K562 (cell line): ENCODE data around the gene B3GALT4. TPM values are rescaled to one million over a fixed set of nuclear protein-coding genes. Genes with fewer than 3 reads are reported as not detected.

Experiments used
- GTF2F1 ChIP-seq: IDR thresholded peaks from 2 replicates; pipeline ENCODE4 v1.6.1; 2011; ENCODE audit warnings: low read depth, low read length, improper control_type of control experiment
- HMG20A ChIP-seq: fragments of 450-650 bp; formaldehyde crosslinking; conservative IDR thresholded peaks from 2 replicates; pipeline ENCODE4 v1.4.0; 2020; ENCODE audit warnings: mild to moderate bottlenecking, mixed read lengths
- JUN ChIP-seq, 2 experiments: sonication (generic) in 1 of 2; formaldehyde crosslinking in 1 of 2; IDR thresholded peaks; 2 replicates each; pipeline versions ENCODE4 v1.6.1 to v1.8.0; 2012 to 2022; ENCODE audit warnings: borderline replicate concordance in 2 of 2, mild to moderate bottlenecking in 2 of 2, improper control_type of control experiment in 1 of 2, low read depth in 1 of 2, low read length in 1 of 2, missing genetic modification reagents in 1 of 2
- KDM4B ChIP-seq, 2 experiments: fragments of 450-650 bp in 1 of 2; sonication (generic) in 1 of 2; IDR thresholded peaks; 2 replicates each; pipeline ENCODE4 v1.6.1; 2016 to 2017; ENCODE audit warnings: borderline replicate concordance in 2 of 2, antibody characterized with exemption in 1 of 2, low read depth in 1 of 2, mild to moderate bottlenecking in 1 of 2
- SRSF9 ChIP-seq: fragments of 200-400 bp; formaldehyde crosslinking; IDR thresholded peaks from 2 replicates; pipeline ENCODE4 v1.6.1; 2017; ENCODE audit warnings: low read depth, low read length, borderline replicate concordance
- YBX1 ChIP-seq: fragments of 450-650 bp; IDR thresholded peaks from 2 replicates; pipeline ENCODE4 v1.7.1; 2016; ENCODE audit warnings: mild to moderate bottlenecking
- ZFP36 ChIP-seq: fragments of 150-350 bp; IDR thresholded peaks from 2 replicates; pipeline ENCODE4 v1.6.1; 2018; ENCODE audit warnings: low read length, low read depth; ENCODE audit not compliant: partially characterized antibody
- ZNF668 ChIP-seq: fragments of 250-450 bp; sonication (Bioruptor Pico); IDR thresholded peaks from 2 replicates; pipeline ENCODE4 v1.8.0; 2022; ENCODE audit warnings: mild to moderate bottlenecking, inconsistent platforms
- polyA plus RNA-seq, 8 experiments: library from polyadenylated mRNA; depleted of rRNA in 4 of 8; stranded (reverse) in 5 of 8; unstranded in 3 of 8; fragments of >200 nt; fragmentation: Nextera tagmentation in 2 of 8; fragmentation: Illumina TruSeq in 1 of 8; extraction: Ambion mirVana in 2 of 8; extraction: Trizol in 1 of 8; gene quantifications; 2 replicates each; pipeline versions ENCODE4 v1.2.1 to v1.2.3, GENCODE V29; 2011 to 2014; ENCODE audit warnings: inconsistent platforms in 1 of 8, missing spikeins in 1 of 8
- total RNA-seq, 7 experiments: library from RNA; depleted of rRNA in 6 of 7; stranded (reverse); fragments of >200 nt in 6 of 7; fragmentation: Illumina TruSeq in 2 of 7; extraction: Trizol in 2 of 7; gene quantifications; 2 replicates each; pipeline versions ENCODE4 v1.2.1 to v1.2.3, GENCODE V29; 2011 to 2021; ENCODE audit warnings: low replicate concordance in 1 of 7
- TF ChIP-seq, protein P1 (sequence below): fragments of 250-450 bp; sonication (Bioruptor Pico); IDR thresholded peaks from 2 replicates; pipeline ENCODE4 v1.5.1; 2021; ENCODE audit warnings: mild to moderate bottlenecking
- TF ChIP-seq, protein P2 (sequence below): fragments of 250-450 bp; sonication (Bioruptor Pico); IDR thresholded peaks from 2 replicates; pipeline ENCODE4 v1.8.0; 2021; ENCODE audit warnings: borderline replicate concordance, mild to moderate bottlenecking, moderate library complexity; ENCODE audit not compliant: poor library complexity, severe bottlenecking
- TF ChIP-seq, protein P3 (sequence below): sonication (generic); formaldehyde crosslinking; IDR thresholded peaks from 2 replicates; pipeline ENCODE4 v1.8.0; 2022; ENCODE audit warnings: mild to moderate bottlenecking, low read depth, missing genetic modification reagents
- TF ChIP-seq, protein P4 (sequence below): fragments of 250-450 bp; sonication (Bioruptor Pico); IDR thresholded peaks from 2 replicates; pipeline ENCODE4 v1.4.0; 2020; ENCODE audit warnings: mild to moderate bottlenecking
- TF ChIP-seq, protein P5 (sequence below): fragments of 450-650 bp; IDR thresholded peaks from 2 replicates; pipeline ENCODE4 v1.7.1; 2018; ENCODE audit warnings: mild to moderate bottlenecking, low read depth; ENCODE audit not compliant: partially characterized antibody

Gene B3GALT4
- total and polyA plus RNA-seq, 9 of the 15 experiments (the other 6 are each of a cell fraction or from before 2014, with no cell fraction given), result 0.11 to 1.3 (median 0.53) TPM; not detected in 1

DNA sequence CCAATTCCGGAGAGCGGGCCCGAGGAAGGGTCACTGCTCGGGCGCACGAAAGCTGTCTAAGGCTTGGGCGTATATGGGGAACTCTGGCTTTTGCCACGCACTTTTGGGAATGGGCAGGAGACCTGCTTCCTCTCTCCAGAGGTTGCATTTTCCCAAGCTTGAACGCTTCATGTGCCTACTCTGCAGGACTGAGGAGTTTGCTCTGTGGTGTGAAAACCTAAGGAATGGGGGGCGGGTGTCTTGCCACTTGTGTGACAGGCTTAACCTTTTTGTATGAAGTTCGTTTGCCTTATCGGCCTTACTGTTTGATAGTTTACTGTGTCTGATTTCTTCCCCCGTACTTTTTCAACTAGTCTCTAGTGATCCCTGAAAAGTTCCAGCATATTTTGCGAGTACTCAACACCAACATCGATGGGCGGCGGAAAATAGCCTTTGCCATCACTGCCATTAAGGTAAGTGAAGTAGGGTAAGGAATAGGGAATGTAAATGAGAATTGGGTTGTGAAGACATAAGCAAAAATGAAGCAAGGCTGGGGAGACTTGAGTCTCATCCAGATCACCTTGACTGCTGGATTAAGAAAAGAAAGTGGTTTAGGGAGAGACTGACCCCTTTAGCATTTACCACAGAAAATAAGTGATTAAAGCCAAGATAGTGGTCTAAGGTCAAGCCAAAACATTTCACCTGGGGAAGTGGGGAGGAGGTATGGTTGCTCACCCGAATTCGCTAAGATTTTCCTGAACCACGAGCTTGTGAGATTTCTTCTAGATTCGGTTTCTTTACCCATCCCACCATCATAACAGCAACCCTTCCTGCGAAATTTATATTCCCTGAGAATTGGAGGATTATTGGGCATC, 4.4 kb upstream of the B3GALT4 start (continued):
- TF ChIP-seq, protein P1, sequence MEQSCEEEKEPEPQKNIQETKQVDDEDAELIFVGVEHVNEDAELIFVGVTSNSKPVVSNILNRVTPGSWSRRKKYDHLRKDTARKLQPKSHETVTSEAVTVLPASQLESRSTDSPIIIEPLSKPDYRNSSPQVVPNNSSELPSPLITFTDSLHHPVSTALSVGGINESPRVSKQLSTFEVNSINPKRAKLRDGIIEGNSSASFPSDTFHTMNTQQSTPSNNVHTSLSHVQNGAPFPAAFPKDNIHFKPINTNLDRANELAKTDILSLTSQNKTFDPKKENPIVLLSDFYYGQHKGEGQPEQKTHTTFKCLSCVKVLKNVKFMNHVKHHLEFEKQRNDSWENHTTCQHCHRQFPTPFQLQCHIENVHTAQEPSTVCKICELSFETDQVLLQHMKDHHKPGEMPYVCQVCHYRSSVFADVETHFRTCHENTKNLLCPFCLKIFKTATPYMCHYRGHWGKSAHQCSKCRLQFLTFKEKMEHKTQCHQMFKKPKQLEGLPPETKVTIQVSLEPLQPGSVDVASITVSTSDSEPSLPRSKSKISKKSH, result no peak
- TF ChIP-seq SRSF9 (no peak), GTF2F1 (no peak), JUN (IDR thresholded peaks at IDR 0.05; ENCODE audit: borderline replicate concordance, low read depth, low read length) (no peak), JUN (CRISPR knock-in tag; IDR thresholded peaks at IDR 0.05; ENCODE audit: borderline replicate concordance) (no peak), ZNF668 (CRISPR knock-in tag) (no peak), KDM4B (IDR thresholded peaks at IDR 0.05; ENCODE audit: borderline replicate concordance in 2 of 2, low read depth in 1 of 2) (no peak), ZFP36 (no peak), HMG20A (no peak), YBX1 (no peak)
- TF ChIP-seq, protein P2, sequence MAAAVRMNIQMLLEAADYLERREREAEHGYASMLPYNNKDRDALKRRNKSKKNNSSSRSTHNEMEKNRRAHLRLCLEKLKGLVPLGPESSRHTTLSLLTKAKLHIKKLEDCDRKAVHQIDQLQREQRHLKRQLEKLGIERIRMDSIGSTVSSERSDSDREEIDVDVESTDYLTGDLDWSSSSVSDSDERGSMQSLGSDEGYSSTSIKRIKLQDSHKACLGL (CRISPR knock-in tag), result no peak
- TF ChIP-seq, protein P3, sequence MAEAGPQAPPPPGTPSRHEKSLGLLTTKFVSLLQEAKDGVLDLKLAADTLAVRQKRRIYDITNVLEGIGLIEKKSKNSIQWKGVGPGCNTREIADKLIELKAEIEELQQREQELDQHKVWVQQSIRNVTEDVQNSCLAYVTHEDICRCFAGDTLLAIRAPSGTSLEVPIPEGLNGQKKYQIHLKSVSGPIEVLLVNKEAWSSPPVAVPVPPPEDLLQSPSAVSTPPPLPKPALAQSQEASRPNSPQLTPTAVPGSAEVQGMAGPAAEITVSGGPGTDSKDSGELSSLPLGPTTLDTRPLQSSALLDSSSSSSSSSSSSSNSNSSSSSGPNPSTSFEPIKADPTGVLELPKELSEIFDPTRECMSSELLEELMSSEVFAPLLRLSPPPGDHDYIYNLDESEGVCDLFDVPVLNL, result no peak
- TF ChIP-seq, protein P4, sequence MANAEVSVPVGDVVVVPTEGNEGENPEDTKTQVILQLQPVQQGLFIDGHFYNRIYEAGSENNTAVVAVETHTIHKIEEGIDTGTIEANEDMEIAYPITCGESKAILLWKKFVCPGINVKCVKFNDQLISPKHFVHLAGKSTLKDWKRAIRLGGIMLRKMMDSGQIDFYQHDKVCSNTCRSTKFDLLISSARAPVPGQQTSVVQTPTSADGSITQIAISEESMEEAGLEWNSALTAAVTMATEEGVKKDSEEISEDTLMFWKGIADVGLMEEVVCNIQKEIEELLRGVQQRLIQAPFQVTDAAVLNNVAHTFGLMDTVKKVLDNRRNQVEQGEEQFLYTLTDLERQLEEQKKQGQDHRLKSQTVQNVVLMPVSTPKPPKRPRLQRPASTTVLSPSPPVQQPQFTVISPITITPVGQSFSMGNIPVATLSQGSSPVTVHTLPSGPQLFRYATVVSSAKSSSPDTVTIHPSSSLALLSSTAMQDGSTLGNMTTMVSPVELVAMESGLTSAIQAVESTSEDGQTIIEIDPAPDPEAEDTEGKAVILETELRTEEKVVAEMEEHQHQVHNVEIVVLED (CRISPR knock-in tag), result no peak
- TF ChIP-seq, protein P5, sequence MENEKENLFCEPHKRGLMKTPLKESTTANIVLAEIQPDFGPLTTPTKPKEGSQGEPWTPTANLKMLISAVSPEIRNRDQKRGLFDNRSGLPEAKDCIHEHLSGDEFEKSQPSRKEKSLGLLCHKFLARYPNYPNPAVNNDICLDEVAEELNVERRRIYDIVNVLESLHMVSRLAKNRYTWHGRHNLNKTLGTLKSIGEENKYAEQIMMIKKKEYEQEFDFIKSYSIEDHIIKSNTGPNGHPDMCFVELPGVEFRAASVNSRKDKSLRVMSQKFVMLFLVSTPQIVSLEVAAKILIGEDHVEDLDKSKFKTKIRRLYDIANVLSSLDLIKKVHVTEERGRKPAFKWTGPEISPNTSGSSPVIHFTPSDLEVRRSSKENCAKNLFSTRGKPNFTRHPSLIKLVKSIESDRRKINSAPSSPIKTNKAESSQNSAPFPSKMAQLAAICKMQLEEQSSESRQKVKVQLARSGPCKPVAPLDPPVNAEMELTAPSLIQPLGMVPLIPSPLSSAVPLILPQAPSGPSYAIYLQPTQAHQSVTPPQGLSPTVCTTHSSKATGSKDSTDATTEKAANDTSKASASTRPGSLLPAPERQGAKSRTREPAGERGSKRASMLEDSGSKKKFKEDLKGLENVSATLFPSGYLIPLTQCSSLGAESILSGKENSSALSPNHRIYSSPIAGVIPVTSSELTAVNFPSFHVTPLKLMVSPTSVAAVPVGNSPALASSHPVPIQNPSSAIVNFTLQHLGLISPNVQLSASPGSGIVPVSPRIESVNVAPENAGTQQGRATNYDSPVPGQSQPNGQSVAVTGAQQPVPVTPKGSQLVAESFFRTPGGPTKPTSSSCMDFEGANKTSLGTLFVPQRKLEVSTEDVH, result no peak
